Dermis blood vessel endothelial cell (primary cell): ENCODE measurements around the gene C16orf78. TPM values are rescaled to one million over a fixed set of nuclear protein-coding genes. Genes with fewer than 3 reads are reported as not detected.
A peak's percentile ranks its signal among the peaks of the same experiment; 100 is the strongest.

Source experiments
- DNase-seq: peaks from one replicate; pipeline ENCODE4 v3.0.0; 2010
- total RNA-seq: library from RNA; depleted of rRNA; stranded (reverse); fragments of >200 nt; gene quantifications from 2 replicates; pipeline ENCODE4 v1.2.3, GENCODE V29; 2014

C16orf78 gene
- total RNA-seq, 1 donor from 2014 or later, result not detected

GRCh38 chr16:49398761-49399160 lies 25.2 kb downstream of the C16orf78 start:
- DNase-seq, result no peak

- DNase-seq, result no peak
Measured at GRCh38 chr16:49399594-49400364, 26.2 kb downstream of the C16orf78 start.

- DNase-seq, result no peak
Measured at GRCh38 chr16:49400611-49401010, 27.0 kb downstream of the C16orf78 start.

- no peak for DNase-seq
Measured at GRCh38 chr16:49405123-49405522, 31.5 kb downstream of the C16orf78 start.

GRCh38 chr16:49405530-49405929 lies 31.9 kb downstream of the C16orf78 start:
- DNase-seq, result no peak

- peak; percentile 85 for DNase-seq
Measured at GRCh38 chr16:49407873-49408550, 34.4 kb downstream of the C16orf78 start.

- no peak for DNase-seq
Measured at GRCh38 chr16:49409121-49409520, 35.5 kb downstream of the C16orf78 start.

- no peak for DNase-seq
Measured at GRCh38 chr16:49410226-49410625, 36.6 kb downstream of the C16orf78 start.

- DNase-seq, result no peak
Measured at GRCh38 chr16:49411121-49411970, 37.7 kb downstream of the C16orf78 start.

- no peak for DNase-seq
Measured at GRCh38 chr16:49414671-49415070, 41.1 kb downstream of the C16orf78 start.

- DNase-seq, result no peak
Measured at GRCh38 chr16:49415083-49415482, 41.5 kb downstream of the C16orf78 start.

GRCh38 chr16:49416001-49416675 lies 42.5 kb downstream of the C16orf78 start:
- no peak for DNase-seq

- no peak for DNase-seq
Measured at GRCh38 chr16:49417354-49417753, 43.8 kb downstream of the C16orf78 start.

GRCh38 chr16:49419006-49419405 lies 45.4 kb downstream of the C16orf78 start:
- no peak for DNase-seq

GRCh38 chr16:49419862-49420261 lies 46.3 kb downstream of the C16orf78 start:
- no peak for DNase-seq

- no peak for DNase-seq
Measured at GRCh38 chr16:49422896-49423295, 49.3 kb downstream of the C16orf78 start.

- no peak for DNase-seq
Measured at GRCh38 chr16:49424961-49425360, 51.4 kb downstream of the C16orf78 start.

GRCh38 chr16:49427771-49428170 lies 54.2 kb downstream of the C16orf78 start:
- DNase-seq, result no peak

GRCh38 chr16:49428808-49429207 lies 55.2 kb downstream of the C16orf78 start:
- DNase-seq, result no peak

- no peak for DNase-seq
Measured at GRCh38 chr16:49431040-49431439, 57.4 kb downstream of the C16orf78 start.

GRCh38 chr16:49431591-49432290 lies 58.1 kb downstream of the C16orf78 start:
- DNase-seq, result no peak

GRCh38 chr16:49434733-49435132 lies 61.1 kb downstream of the C16orf78 start:
- DNase-seq, result no peak
